Endothelial cell of umbilical vein (primary cell): ENCODE data around the gene ZFY. TPM values are rescaled to one million over a fixed set of nuclear protein-coding genes. Genes with fewer than 3 reads are reported as not detected.

Source experiments
- BruUV-seq: library from RNA; stranded (reverse); fragments of 400-500 nt; replicated peaks from 2 replicates; lab custom pipeline; 2021; lab: Mats Ljungman, UMichigan
- CTCF ChIA-PET: fragments of 300-600, 350-600 bp; sonication (Branson Sonifier 250); formaldehyde crosslinking; loops from one replicate; lab custom pipeline; 2021; ENCODE audit warnings: antibody characterized with exemption, inconsistent platforms; lab: Charles Lee
- POLR2A ChIA-PET: fragments of 300-600, 350-600 bp; sonication (Branson Sonifier 250); formaldehyde crosslinking; loops from one replicate; lab custom pipeline; 2021; ENCODE audit warnings: antibody characterized with exemption, inconsistent platforms; lab: Charles Lee
- DNase-seq: peaks from one replicate; pipeline ENCODE4 v3.0.0-alpha.2; 2011; ENCODE audit warnings: low read depth, low spot score
- FAIRE-seq: peaks from 2 replicates; lab custom pipeline; 2011; peaks lifted over from hg19 to GRCh38; lab: Jason Lieb, UNC
- H2AFZ ChIP-seq: 2 replicates; pipeline ENCODE4 v1.6.0; 2012; ENCODE audit warnings: low read depth, low read length, control low read depth, inconsistent platforms
- H3K27ac ChIP-seq: 2 replicates; pipeline ENCODE4 v1.5.1; 2011; ENCODE audit warnings: low read depth, mild to moderate bottlenecking, control low read depth, low read length, moderate library complexity; ENCODE audit not compliant: insufficient read depth
- H3K27me3 ChIP-seq, 2 experiments: 2 replicates each; pipeline versions ENCODE4 v1.6.0 to v1.6.1; 2011; ENCODE audit warnings: low read length in 2 of 2, mixed read lengths in 1 of 2; ENCODE audit not compliant: control insufficient read depth in 2 of 2, insufficient read depth in 2 of 2
- H3K36me3 ChIP-seq, 2 experiments: 2 replicates in 1 of 2; 3 replicates in 1 of 2; pipeline ENCODE4 v1.5.1; 2011; ENCODE audit warnings: low read length in 2 of 2, mild to moderate bottlenecking in 1 of 2, moderate library complexity in 1 of 2; ENCODE audit not compliant: control insufficient read depth in 2 of 2, insufficient read depth in 2 of 2; ENCODE audit errors: extremely low read depth in 1 of 2
- H3K4me1 ChIP-seq: 3 replicates; pipeline ENCODE4 v1.5.1; 2011; ENCODE audit warnings: mild to moderate bottlenecking, low read length; ENCODE audit not compliant: control insufficient read depth, insufficient read depth; ENCODE audit errors: extremely low read depth
- H3K4me2 ChIP-seq: 2 replicates; pipeline ENCODE4 v1.6.1; 2011; ENCODE audit warnings: low read length, control low read depth, mixed read lengths; ENCODE audit not compliant: insufficient read depth
- H3K4me3 ChIP-seq, 3 experiments: fragments of 200-600 bp in 1 of 3; sonication (generic), shearing (Covaris generic) in 1 of 3; replicated peaks in 1 of 3; 2 replicates each; pipeline ENCODE4 v1.5.1; 2011 to 2016; ENCODE audit warnings: control low read depth in 3 of 3, low read length in 3 of 3, mild to moderate bottlenecking in 2 of 3, inconsistent platforms in 1 of 3, low read depth in 1 of 3, moderate library complexity in 1 of 3; ENCODE audit not compliant: insufficient read depth in 1 of 3
- H3K79me2 ChIP-seq: 2 replicates; pipeline ENCODE4 v1.6.0; 2012; ENCODE audit warnings: low read length, inconsistent platforms; ENCODE audit not compliant: control insufficient read depth, insufficient read depth
- H3K9ac ChIP-seq: replicated peaks from 2 replicates; pipeline ENCODE3; 2011; ENCODE audit warnings: low read length, control low read depth; ENCODE audit not compliant: insufficient read depth; ENCODE audit errors: extremely low read depth
- H3K9me1 ChIP-seq: replicated peaks from 3 replicates; pipeline ENCODE4 v1.6.0; 2011; ENCODE audit warnings: mild to moderate bottlenecking, low read length; ENCODE audit not compliant: control insufficient read depth, insufficient read depth; ENCODE audit errors: extremely low read depth
- H3K9me3 ChIP-seq: replicated peaks from 2 replicates; pipeline ENCODE4 v1.5.1; 2012; ENCODE audit warnings: low read length, inconsistent platforms; ENCODE audit not compliant: control insufficient read depth, insufficient read depth
- H4K20me1 ChIP-seq: replicated peaks from 2 replicates; pipeline ENCODE3; 2011; ENCODE audit warnings: mild to moderate bottlenecking, low read length; ENCODE audit not compliant: control insufficient read depth, insufficient read depth; ENCODE audit errors: extremely low read depth
- EZH2 ChIP-seq: IDR thresholded peaks from 2 replicates; pipeline ENCODE4 v1.6.1; 2012; ENCODE audit warnings: borderline replicate concordance, low read depth, mild to moderate bottlenecking, moderate library complexity, low read length, inconsistent platforms; ENCODE audit not compliant: severe bottlenecking
- FOS ChIP-seq: IDR thresholded peaks from 2 replicates; pipeline ENCODE4 v1.6.1; 2011; ENCODE audit warnings: mild to moderate bottlenecking, low read length, moderate library complexity, borderline replicate concordance; ENCODE audit not compliant: insufficient read depth
- GATA2 ChIP-seq: IDR thresholded peaks from 2 replicates; pipeline ENCODE4 v1.7.0; 2011; ENCODE audit warnings: low read depth, mild to moderate bottlenecking, moderate library complexity, mixed read lengths, low read length; ENCODE audit not compliant: insufficient read length, insufficient read depth
- JUN ChIP-seq: IDR thresholded peaks from 2 replicates; pipeline ENCODE4 v1.6.1; 2011; ENCODE audit warnings: borderline replicate concordance, low read depth; ENCODE audit not compliant: insufficient read length, insufficient read depth
- MYC ChIP-seq: IDR thresholded peaks from one replicate; pipeline ENCODE4 v1.6.1; 2011; ENCODE audit warnings: mild to moderate bottlenecking, low read depth, low read length
- POLR2A ChIP-seq: IDR thresholded peaks from 2 replicates; pipeline ENCODE4 v1.6.1; 2012; ENCODE audit warnings: low read depth, mild to moderate bottlenecking, control low read depth, low read length
- POLR2AphosphoS5 ChIP-seq: IDR thresholded peaks from 2 replicates; pipeline ENCODE4 v1.6.1; 2012; ENCODE audit warnings: low read depth, mild to moderate bottlenecking, control low read depth, low read length, moderate library complexity; ENCODE audit not compliant: insufficient read depth
- dilution Hi-C: fragments of 300-500 bp; cut with MboI; formaldehyde crosslinking; loops from one replicate; pipeline ENCODE4 v1.15.0; 2019; ENCODE audit warnings: low sequenced_read_pairs; ENCODE audit not compliant: extremely low pct_ligation_motif_present
- intact Hi-C: fragments of 100-400 bp; cut with micrococcal nuclease; formaldehyde crosslinking; loops from one replicate; pipeline ENCODE4 v1.10.0; 2022
- polyA plus RNA-seq, 4 experiments: library from polyadenylated mRNA; depleted of rRNA in 3 of 4; stranded (reverse) in 3 of 4; unstranded in 1 of 4; fragments of >200 nt; gene quantifications; 2 replicates each; pipeline versions ENCODE4 v1.2.1 to v1.2.3, GENCODE V29; 2011 to 2012; ENCODE audit warnings: missing spikeins in 1 of 4
- total RNA-seq: library from RNA; stranded (reverse); gene quantifications from 2 replicates; pipeline ENCODE4 v1.2.3, GENCODE V29; 2021
- TF ChIP-seq, protein P1 (sequence below): IDR thresholded peaks from 2 replicates; pipeline ENCODE4 v1.6.1; 2011; ENCODE audit not compliant: insufficient read depth, insufficient read length
- TF ChIP-seq, protein P2 (sequence below), 2 donors: IDR thresholded peaks; 1 replicate in 1 of 2; 2 replicates in 1 of 2; pipeline ENCODE4 v1.5.1; 2011; ENCODE audit warnings: low read length in 2 of 2, mild to moderate bottlenecking in 2 of 2, moderate library complexity in 2 of 2, control low read depth in 1 of 2, inconsistent platforms in 1 of 2, low read depth in 1 of 2; ENCODE audit not compliant: insufficient read depth in 1 of 2; ENCODE audit errors: extremely low read depth in 1 of 2

ZFY gene
- total and polyA plus RNA-seq, 2 donors (not counting 3 experiments of a cell fraction or from before 2014, with no cell fraction given): 3.1 to 10.8 TPM

DNA sequence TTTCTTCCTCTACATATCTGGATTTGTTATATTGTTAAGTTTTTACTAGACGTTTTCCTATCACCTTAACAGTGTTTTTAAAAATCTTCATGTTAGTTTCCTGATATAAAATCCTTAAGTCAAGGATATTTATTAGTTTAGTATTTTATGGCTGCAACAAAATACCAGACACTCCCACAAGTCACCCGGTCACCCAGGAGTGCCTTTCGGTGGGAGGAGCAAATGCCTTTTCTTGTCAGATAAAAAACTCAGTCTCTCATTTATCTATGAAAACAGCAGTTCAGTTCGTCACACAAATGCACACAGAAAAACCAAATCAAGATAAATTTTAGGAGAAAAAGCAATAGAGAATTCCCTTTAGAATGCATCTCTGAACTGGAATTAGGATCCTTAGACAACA, 77.0 kb downstream of the ZFY start:
- Histone ChIP-seq H3K27me3 (no peaks in the 10 kb centered on the region), H2AFZ (no peak overlapping the region), H3K27ac (no peak overlapping the region), H3K4me3 (no peak overlapping the region), H3K79me2 (no peaks in the 10 kb centered on the region), H3K36me3 (no peaks in the 10 kb centered on the region), H4K20me1 (no peaks in the 10 kb centered on the region), H3K4me2 (no peak overlapping the region), H3K9ac (no peak overlapping the region), H3K4me1 (no peaks in the 10 kb centered on the region), H3K9me3 (no peaks in the 10 kb centered on the region), H3K9me1 (no peaks in the 10 kb centered on the region)
- ChIA-PET POLR2A (no interaction called here), CTCF (no interaction called here)
- TF ChIP-seq FOS: no peak
- TF ChIP-seq POLR2A: no peak
- no peak for TF ChIP-seq JUN
- TF ChIP-seq, protein P1, sequence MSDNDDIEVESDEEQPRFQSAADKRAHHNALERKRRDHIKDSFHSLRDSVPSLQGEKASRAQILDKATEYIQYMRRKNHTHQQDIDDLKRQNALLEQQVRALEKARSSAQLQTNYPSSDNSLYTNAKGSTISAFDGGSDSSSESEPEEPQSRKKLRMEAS: no peak
- TF ChIP-seq EZH2: no peak
- TF ChIP-seq POLR2AphosphoS5: no peak
- no peak for TF ChIP-seq MYC
- TF ChIP-seq GATA2: no peak
- TF ChIP-seq, protein P2, sequence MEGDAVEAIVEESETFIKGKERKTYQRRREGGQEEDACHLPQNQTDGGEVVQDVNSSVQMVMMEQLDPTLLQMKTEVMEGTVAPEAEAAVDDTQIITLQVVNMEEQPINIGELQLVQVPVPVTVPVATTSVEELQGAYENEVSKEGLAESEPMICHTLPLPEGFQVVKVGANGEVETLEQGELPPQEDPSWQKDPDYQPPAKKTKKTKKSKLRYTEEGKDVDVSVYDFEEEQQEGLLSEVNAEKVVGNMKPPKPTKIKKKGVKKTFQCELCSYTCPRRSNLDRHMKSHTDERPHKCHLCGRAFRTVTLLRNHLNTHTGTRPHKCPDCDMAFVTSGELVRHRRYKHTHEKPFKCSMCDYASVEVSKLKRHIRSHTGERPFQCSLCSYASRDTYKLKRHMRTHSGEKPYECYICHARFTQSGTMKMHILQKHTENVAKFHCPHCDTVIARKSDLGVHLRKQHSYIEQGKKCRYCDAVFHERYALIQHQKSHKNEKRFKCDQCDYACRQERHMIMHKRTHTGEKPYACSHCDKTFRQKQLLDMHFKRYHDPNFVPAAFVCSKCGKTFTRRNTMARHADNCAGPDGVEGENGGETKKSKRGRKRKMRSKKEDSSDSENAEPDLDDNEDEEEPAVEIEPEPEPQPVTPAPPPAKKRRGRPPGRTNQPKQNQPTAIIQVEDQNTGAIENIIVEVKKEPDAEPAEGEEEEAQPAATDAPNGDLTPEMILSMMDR (IDR thresholded peaks at IDR 0.05; ENCODE audit: extremely low read depth in 1 of 2, insufficient read depth in 1 of 2, low read depth in 1 of 2, low read length in 2 of 2): no peak
- dilution Hi-C loops (no loop called here), intact Hi-C loops (no loop called here)
- FAIRE-seq (no peak), DNase-seq (no peak)
- no TSS peak for BruUV-seq
